ENCODE data around the gene PLA2G10.
"Not testable (repeated sequence)": the region's sequence is repeated elsewhere in the genome, so short reads cannot be mapped to it uniquely, and the experiment has no call there.

Gene PLA2G10, protein sequence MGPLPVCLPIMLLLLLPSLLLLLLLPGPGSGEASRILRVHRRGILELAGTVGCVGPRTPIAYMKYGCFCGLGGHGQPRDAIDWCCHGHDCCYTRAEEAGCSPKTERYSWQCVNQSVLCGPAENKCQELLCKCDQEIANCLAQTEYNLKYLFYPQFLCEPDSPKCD

DNA sequence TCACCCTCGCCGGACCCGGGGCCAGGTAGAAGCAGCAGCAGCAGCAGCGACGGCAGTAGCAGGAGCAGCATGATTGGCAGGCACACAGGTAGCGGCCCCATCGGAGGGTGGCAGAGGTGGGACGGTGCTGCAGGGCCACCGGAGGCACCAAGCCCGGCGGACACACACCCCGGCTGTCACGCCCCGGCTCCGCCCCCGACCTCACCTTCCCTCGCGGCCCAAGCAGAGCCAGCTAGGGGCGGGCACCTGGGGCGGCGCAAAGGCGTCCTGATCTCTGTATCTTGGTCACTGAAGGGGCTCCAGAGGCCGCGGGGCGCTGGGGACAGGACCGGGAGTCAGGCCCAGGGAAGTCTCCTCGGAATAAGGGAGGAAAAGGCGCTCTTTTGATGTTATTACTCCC is at the start of gene PLA2G10:
Gene PLA2G10 (minus strand): TSS at position 180 of the 400 bp plus-strand sequence. CDS start 79 bp downstream, at position 101.
- DNase-seq = not testable (repeated sequence)

- DNase-seq = not testable (repeated sequence)
Measured at GRCh38 chr16:14742273-14743128, 48.4 kb upstream of the PLA2G10 start, which contains the start of gene NPIPA2. Gene NPIPA2 (plus strand): TSS chr16:14742533. CDS start chr16:14748066, 5,533 bp downstream.

DNA sequence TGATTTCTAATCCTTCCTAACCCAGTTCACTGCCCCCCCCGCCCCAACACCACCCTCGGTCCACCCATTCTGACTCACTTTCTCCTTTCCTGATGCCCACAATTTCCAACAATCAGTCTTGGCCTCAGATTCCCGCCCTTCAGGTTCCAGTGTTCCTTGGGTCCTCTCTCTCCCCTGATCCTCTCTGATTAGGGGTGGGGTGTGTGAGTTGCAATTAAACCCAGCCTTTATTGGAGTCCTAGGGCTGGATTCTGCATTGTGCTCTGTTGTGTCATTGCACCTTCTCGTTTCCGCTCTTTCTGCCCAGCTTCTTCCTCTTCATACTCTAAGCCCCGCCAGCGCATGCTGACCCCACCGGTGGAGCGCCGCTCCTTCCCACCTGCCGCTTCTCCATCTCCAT is 47.7 kb upstream of the PLA2G10 start:
- not testable (repeated sequence) for DNase-seq

DNA sequence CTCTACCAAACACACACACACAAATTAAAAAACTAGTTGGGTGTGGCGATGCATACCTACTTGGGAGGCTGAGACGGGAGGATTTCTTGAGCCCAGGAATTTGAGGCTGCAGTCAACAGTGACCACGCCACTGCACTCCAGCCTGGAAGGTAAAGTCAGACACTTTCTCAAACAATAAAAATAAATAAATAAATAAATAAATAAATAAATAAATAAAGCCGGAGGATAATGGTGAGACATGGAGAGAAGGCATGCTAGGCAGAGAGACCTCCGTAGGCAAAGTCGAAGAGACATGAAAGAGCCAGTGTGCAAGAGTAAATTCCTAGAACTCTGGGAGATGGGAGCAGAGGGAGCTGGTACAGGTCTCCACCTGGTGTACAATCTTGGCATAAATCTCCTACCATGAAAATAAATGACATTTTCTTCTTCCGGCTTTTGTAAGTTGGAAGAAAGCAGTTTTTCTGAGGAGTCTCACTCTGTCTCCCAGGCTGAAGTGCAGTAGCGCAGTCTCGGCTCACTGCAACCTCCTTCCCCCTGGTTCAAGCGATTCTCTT is 46.8 kb upstream of the PLA2G10 start:
- DNase-seq = not testable (repeated sequence)

DNA sequence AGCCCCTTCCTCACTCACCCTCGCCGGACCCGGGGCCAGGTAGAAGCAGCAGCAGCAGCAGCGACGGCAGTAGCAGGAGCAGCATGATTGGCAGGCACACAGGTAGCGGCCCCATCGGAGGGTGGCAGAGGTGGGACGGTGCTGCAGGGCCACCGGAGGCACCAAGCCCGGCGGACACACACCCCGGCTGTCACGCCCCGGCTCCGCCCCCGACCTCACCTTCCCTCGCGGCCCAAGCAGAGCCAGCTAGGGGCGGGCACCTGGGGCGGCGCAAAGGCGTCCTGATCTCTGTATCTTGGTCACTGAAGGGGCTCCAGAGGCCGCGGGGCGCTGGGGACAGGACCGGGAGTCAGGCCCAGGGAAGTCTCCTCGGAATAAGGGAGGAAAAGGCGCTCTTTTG is 39.1 kb upstream of the PLA2G10 start:
- not testable (repeated sequence) for DNase-seq

GRCh38 chr16:14703156-14704011 is 9.3 kb upstream of the PLA2G10 start, which contains the start of gene NPIPA3:
Gene NPIPA3 (plus strand): TSS chr16:14703411. CDS start chr16:14708944, 5,533 bp downstream.
- not testable (repeated sequence) for DNase-seq

- DNase-seq = not testable (repeated sequence)
Measured at GRCh38 chr16:14702672-14703071, 8.6 kb upstream of the PLA2G10 start.

DNA sequence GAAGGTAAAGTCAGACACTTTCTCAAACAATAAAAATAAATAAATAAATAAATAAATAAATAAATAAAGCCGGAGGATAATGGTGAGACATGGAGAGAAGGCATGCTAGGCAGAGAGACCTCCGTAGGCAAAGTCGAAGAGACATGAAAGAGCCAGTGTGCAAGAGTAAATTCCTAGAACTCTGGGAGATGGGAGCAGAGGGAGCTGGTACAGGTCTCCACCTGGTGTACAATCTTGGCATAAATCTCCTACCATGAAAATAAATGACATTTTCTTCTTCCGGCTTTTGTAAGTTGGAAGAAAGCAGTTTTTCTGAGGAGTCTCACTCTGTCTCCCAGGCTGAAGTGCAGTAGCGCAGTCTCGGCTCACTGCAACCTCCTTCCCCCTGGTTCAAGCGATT is 7.8 kb upstream of the PLA2G10 start:
- DNase-seq = not testable (repeated sequence)

DNA sequence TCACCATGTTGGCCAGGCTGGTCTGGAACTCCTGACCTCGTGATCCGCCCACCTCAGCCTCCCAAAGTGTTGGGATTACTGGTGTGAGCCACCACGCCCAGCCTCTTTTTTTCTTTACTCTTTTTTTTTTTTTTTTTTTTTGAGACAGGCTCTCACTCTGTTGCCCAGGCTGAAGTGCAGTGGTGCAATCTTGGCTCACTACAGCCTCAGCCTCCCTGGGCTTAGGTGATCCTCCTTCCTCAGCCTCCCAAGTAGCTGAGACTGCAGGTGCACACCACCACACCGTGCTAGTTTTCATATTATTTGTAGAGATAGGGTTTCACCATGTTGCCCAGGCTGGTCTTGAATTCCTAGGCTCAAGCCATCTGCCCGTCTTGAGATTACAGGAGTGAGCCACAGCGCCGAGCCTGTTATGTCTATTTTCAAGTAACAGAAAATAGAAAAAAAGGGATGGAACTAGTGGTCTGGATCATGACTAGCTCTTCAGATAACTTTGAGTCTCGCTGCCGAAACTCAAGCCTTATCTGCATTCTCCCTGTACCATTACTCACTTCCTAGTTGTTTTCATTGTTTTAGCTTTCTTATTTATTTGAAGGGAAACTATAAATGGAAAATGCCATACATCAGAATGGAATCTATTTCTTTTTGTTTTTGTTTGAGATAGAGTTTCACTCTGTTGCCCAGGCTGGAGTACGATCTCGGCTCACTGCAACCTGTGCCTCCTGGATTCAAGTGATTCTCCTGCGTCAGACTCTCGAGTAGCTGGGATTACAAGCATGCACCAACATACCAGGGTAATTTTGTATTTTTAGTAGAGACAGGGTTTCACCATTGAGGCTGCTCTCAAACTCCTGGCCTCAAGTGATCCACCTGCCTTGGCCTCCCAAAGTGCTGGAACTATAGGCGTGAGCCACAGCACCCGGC is 8.0 kb downstream of the PLA2G10 start:
- not testable (repeated sequence) for DNase-seq

DNA sequence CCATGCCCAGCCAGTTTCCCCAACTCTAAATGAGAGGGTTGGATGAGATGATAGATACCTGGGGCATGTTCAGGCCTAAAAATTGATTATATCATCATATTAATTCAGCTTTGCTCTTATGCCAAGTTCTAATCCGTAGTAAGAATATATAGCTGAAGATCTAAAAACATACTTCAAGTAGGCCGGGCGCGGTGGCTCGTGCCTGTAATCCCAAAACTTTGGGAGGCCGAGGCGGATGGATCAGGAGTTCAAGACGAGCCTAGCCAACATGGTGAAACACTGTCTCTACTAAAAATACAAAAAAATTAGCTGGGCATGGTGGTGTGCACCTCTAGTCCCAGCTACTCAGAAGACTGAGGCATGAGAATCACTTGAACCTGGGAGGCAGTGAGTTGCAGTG is 12.0 kb downstream of the PLA2G10 start:
- DNase-seq = no peak

- DNase-seq = no peak
Measured at GRCh38 chr16:14681115-14681514, 13.0 kb downstream of the PLA2G10 start.

DNA sequence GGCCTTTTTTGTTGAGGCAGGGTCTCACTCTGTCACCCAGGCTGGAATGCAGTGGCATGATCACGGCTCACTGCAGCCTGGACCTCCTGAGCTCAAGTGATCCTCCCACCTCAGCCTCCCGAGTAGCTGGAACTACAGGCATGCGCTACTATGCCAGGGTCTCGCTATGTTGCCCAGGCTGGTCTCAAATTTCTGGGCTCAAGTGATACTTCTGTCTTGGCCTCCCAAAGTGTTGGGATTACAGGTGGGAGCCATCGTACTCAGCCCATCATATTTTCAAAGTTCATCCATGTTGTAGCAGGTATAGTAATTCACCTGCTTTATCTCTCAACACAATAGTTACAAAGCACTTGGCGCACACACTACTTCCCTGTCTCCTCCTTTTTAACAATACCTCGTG is 13.7 kb downstream of the PLA2G10 start:
- not testable (repeated sequence) for DNase-seq

- no peak for DNase-seq
Measured at GRCh38 chr16:14678748-14679497, 15.2 kb downstream of the PLA2G10 start.

GRCh38 chr16:14677627-14678026 is 16.5 kb downstream of the PLA2G10 start:
- no peak for DNase-seq

DNA sequence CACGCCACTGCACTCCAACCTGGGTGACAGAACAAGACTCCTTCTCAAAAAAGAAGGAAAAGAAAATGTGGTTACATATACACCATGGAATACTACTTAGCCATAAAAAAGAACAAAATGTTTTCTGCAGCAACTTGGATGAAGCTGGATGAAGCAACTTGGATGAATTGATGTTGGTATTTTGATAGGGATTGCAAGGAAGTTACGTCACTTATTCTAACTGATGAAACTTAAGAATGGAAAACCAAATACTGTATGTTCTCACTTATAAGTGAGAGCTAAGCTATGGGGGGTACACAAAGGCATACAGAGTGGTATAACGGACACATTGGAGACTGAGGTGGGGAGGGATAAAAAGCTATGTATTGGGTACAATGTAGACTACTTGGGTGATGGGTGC is 17.5 kb downstream of the PLA2G10 start:
- no peak for DNase-seq

- peak; percentile 56 for DNase-seq
Measured at GRCh38 chr16:14672403-14672971, 21.6 kb downstream of the PLA2G10 start.

DNA sequence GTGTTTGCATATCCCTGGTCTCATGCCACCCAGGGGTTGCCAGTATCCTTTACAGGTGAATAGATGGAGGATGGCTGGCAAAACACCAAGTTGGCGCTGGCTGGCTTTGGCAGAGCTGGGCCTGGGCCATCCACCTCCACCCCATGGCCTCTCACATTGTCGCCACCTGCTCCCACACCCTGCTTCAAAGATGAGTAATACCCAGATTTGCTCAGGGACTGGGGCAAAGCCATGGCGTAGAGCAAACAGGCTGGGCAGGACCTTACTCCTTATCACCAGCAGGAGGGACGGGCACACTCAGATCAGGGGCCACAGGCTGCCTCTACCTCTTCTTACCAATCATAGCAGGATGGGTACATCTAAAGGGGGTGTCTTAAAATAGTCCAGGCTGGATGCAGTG is 24.3 kb downstream of the PLA2G10 start:
- peak; percentile 87 for DNase-seq

GRCh38 chr16:14668556-14669223 is 25.4 kb downstream of the PLA2G10 start:
- no peak for DNase-seq

- no peak for DNase-seq
Measured at GRCh38 chr16:14667347-14668266, 26.5 kb downstream of the PLA2G10 start.
